ENCODE results near the gene XRN1.
"Not testable (repeated sequence)": the region's sequence is repeated elsewhere in the genome, so short reads cannot be mapped to it uniquely, and the experiment has no call there.

The XRN1 gene

GRCh38 chr3:142447852-142448823 lies at the start of gene XRN1:
TSS of gene XRN1 (minus strand) at chr3:142448037. CDS start at chr3:142447944, 93 bp downstream.
- peak; percentile 98 for DNase-seq

GRCh38 chr3:142495103-142495502 lies 47.3 kb upstream of the XRN1 start:
- DNase-seq, result no peak

- DNase-seq, result no peak
Observed at GRCh38 chr3:142492184-142492583, 44.3 kb upstream of the XRN1 start.

GRCh38 chr3:142489572-142490323 lies 41.9 kb upstream of the XRN1 start:
- DNase-seq, result no peak

GRCh38 chr3:142484912-142485435 lies 37.1 kb upstream of the XRN1 start:
- DNase-seq, result no peak

GRCh38 chr3:142481196-142481595 lies 33.4 kb upstream of the XRN1 start:
- DNase-seq, result no peak

GRCh38 chr3:142470826-142471225 lies 23.0 kb upstream of the XRN1 start:
- no peak for DNase-seq

- no peak for DNase-seq
Observed at GRCh38 chr3:142468456-142468855, 20.6 kb upstream of the XRN1 start.

- DNase-seq, result no peak
Observed at GRCh38 chr3:142467768-142468167, 19.9 kb upstream of the XRN1 start.

GRCh38 chr3:142460689-142461088 lies 12.9 kb upstream of the XRN1 start:
- DNase-seq, result no peak

GRCh38 chr3:142459929-142460328 lies 12.1 kb upstream of the XRN1 start:
- DNase-seq, result no peak

- no peak for DNase-seq
Observed at GRCh38 chr3:142459096-142459495, 11.3 kb upstream of the XRN1 start.

GRCh38 chr3:142450881-142451280 lies 3.0 kb upstream of the XRN1 start:
- no peak for DNase-seq

GRCh38 chr3:142450189-142450588 lies 2.4 kb upstream of the XRN1 start:
- no peak for DNase-seq

- DNase-seq, result peak; percentile 79
Observed at GRCh38 chr3:142447301-142447851, 461 bp downstream of the XRN1 start.

GRCh38 chr3:142445816-142446254 lies 2.0 kb downstream of the XRN1 start:
- DNase-seq, result no peak

GRCh38 chr3:142444343-142444742 lies 3.5 kb downstream of the XRN1 start:
- DNase-seq, result no peak

- not testable (repeated sequence) for DNase-seq
Observed at GRCh38 chr3:142443060-142443459, 4.8 kb downstream of the XRN1 start.

GRCh38 chr3:142439499-142440220 lies 8.2 kb downstream of the XRN1 start:
- DNase-seq, result not testable (repeated sequence)

- DNase-seq, result not testable (repeated sequence)
Observed at GRCh38 chr3:142438096-142438495, 9.7 kb downstream of the XRN1 start.

GRCh38 chr3:142436951-142437585 lies 10.8 kb downstream of the XRN1 start:
- DNase-seq, result no peak

- DNase-seq, result no peak
Observed at GRCh38 chr3:142434503-142434902, 13.3 kb downstream of the XRN1 start.
